K562 (cell line): ENCODE data around the gene TAS2R41. TPM values are rescaled to one million over a fixed set of nuclear protein-coding genes. Genes with fewer than 3 reads are reported as not detected.

Experiments
- ETS1 ChIP-seq: conservative IDR thresholded peaks from 2 replicates; pipeline ENCODE4 v1.6.1; 2011; ENCODE audit warnings: low read depth, mild to moderate bottlenecking, low read length; ENCODE audit not compliant: control insufficient read depth
- KLF10 ChIP-seq: fragments of 250-450 bp; sonication (Bioruptor Pico); IDR thresholded peaks from 2 replicates; pipeline ENCODE4 v1.6.1; 2021; ENCODE audit warnings: matching md5 sums
- NFXL1 ChIP-seq: fragments of 450-650 bp; formaldehyde crosslinking; IDR thresholded peaks from 2 replicates; pipeline ENCODE4 v1.4.0; 2021; ENCODE audit warnings: mild to moderate bottlenecking
- NKRF ChIP-seq: fragments of 450-650 bp; IDR thresholded peaks from 2 replicates; pipeline ENCODE4 v1.6.1; 2016; ENCODE audit warnings: borderline replicate concordance
- POLR2H ChIP-seq: IDR thresholded peaks from 2 replicates; pipeline ENCODE4 v1.6.1; 2016; ENCODE audit warnings: missing genetic modification characterization, low read depth, mild to moderate bottlenecking, control low read depth, missing compliant biosample characterization, moderate library complexity
- RB1 ChIP-seq: fragments of 450-650 bp; IDR thresholded peaks from 2 replicates; pipeline ENCODE4 v1.6.1; 2017; ENCODE audit warnings: low read depth, mild to moderate bottlenecking
- RCOR1 ChIP-seq, 2 experiments: IDR thresholded peaks; 2 replicates each; pipeline ENCODE4 v1.6.1; 2012; ENCODE audit warnings: low read depth in 2 of 2, low read length in 2 of 2, borderline replicate concordance in 1 of 2, improper control_type of control experiment in 1 of 2
- SMAD3 ChIP-seq: fragments of 450-650 bp; formaldehyde crosslinking; conservative IDR thresholded peaks from 2 replicates; pipeline ENCODE4 v1.4.0; 2020; ENCODE audit warnings: mild to moderate bottlenecking
- ZSCAN29 ChIP-seq: fragments of 450-650 bp; IDR thresholded peaks from 2 replicates; pipeline ENCODE4 v1.6.1; 2017
- polyA plus RNA-seq, 8 experiments: library from polyadenylated mRNA; depleted of rRNA in 4 of 8; stranded (reverse) in 5 of 8; unstranded in 3 of 8; fragments of >200 nt; fragmentation: Nextera tagmentation in 2 of 8; fragmentation: Illumina TruSeq in 1 of 8; extraction: Ambion mirVana in 2 of 8; extraction: Trizol in 1 of 8; gene quantifications; 2 replicates each; pipeline versions ENCODE4 v1.2.1 to v1.2.3, GENCODE V29; 2011 to 2014; ENCODE audit warnings: inconsistent platforms in 1 of 8, missing spikeins in 1 of 8
- total RNA-seq, 7 experiments: library from RNA; depleted of rRNA in 6 of 7; stranded (reverse); fragments of >200 nt in 6 of 7; fragmentation: Illumina TruSeq in 2 of 7; extraction: Trizol in 2 of 7; gene quantifications; 2 replicates each; pipeline versions ENCODE4 v1.2.1 to v1.2.3, GENCODE V29; 2011 to 2021; ENCODE audit warnings: low replicate concordance in 1 of 7

The TAS2R41 gene
- total and polyA plus RNA-seq, 9 of the 15 experiments (the other 6 are each of a cell fraction or from before 2014, with no cell fraction given): not detected

GRCh38 chr7:143433759-143434158, 43.9 kb upstream of the TAS2R41 start (continued):
- no peak for TF ChIP-seq ETS1
- no peak for TF ChIP-seq NKRF
- TF ChIP-seq ZSCAN29: no peak
- no peak for TF ChIP-seq SMAD3 (CRISPR knock-in tag)
- TF ChIP-seq KLF10: no peak
- no peak for TF ChIP-seq RCOR1 (IDR thresholded peaks at IDR 0.05; ENCODE audit: borderline replicate concordance in 1 of 2, low read depth in 2 of 2, low read length in 2 of 2)
- TF ChIP-seq POLR2H (tag): no peak
- no peak for TF ChIP-seq NFXL1 (CRISPR knock-in tag)
- TF ChIP-seq RB1: no peak
- TF ChIP-seq, all 486 proteins: peak for 0
